Measurements from ENCODE around the gene RHEX. TPM values are rescaled to one million over a fixed set of nuclear protein-coding genes. Genes with fewer than 3 reads are reported as not detected.
"Not testable (repeated sequence)": the region's sequence is repeated elsewhere in the genome, so short reads cannot be mapped to it uniquely, and the experiment has no call there.

The RHEX gene
- total RNA-seq, 1 donor from 2014 or later: 27.1 TPM

DNA sequence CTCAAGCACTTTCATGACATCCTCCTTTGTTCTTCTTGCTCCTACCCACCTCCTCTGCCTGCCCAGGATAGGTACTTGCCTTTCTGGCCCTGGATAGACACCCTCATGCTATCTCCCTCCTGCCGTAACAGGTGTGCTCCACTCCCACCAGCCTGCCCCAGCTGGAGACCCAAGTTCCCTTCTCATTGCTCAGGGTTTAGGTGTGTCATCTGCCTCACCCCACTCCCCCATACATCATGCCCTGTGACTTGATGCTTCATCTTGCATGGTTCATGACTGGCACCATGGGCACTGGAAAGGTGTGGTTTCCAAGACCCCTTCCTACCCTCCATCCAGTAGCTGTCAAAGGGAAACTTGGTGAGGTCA lies 5.9 kb downstream of the RHEX start:
- no peak for DNase-seq (ENCODE audit: low spot score)

DNA sequence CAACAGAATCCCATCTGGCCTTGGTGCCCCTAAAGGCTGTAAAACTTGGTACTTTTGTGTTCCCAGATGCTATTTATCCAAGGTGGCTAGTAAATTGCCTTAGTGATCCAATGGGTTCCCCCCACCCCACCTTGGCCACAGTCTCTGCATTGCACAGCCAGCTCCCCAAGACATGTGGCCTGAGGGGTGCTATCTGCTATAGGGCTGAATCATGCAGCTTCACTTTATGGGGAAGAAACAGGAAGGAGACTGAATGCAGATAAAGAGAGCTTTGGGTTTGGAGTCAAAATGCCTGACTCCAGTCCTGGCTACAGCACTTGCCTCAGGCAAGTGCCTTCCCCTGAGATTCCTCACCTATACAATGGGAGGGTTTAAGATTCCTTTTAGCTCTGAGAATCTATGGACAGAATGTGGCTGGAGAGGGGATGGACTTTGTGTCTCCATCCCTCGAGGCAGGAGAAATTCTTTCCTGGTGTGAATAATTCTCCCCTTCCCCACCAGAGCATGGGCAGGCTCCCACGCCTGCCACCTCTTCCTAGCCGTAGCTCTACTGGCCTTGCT lies 6.5 kb downstream of the RHEX start:
- no peak for DNase-seq (ENCODE audit: low spot score)

DNA sequence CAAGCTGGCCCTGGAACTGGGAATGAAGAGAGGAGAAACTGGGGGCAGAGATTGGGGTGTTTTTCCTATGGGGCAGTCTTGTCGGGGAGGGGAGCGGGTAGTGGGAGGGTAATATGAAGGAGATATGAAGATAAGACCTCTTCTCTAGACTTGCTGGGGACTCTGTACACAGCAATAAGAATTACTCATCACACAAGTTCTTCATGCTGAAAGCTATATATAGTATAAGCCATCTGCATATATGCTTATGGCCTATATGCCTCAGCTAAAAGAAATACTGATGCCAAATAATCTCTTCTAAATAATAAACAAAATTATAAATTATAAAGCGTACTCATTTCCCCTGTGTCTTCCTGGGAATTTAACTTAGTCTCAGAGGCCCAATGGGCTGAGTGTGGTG lies 7.9 kb downstream of the RHEX start:
- DNase-seq (ENCODE audit: low spot score): no peak

DNA sequence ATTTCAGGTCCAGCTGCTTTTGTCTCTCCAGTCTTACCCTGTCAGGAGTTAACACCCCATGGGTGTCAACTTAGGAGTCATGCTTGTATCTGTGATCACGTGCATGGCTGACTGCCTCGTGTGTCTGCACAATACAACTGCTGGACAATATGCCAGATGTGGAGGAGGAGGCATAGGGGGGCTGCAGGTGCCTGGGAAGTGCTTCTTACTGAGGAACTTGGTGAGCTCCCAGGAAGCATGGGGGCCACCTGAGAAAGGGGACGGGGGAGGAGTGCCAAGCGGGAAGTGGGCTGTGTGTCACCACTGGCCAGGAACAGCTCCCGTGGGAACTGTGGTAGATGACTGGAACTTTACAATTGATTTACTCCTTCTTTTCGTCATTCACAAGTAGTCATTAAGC lies 9.5 kb downstream of the RHEX start:
- no peak for DNase-seq (ENCODE audit: low spot score)

DNA sequence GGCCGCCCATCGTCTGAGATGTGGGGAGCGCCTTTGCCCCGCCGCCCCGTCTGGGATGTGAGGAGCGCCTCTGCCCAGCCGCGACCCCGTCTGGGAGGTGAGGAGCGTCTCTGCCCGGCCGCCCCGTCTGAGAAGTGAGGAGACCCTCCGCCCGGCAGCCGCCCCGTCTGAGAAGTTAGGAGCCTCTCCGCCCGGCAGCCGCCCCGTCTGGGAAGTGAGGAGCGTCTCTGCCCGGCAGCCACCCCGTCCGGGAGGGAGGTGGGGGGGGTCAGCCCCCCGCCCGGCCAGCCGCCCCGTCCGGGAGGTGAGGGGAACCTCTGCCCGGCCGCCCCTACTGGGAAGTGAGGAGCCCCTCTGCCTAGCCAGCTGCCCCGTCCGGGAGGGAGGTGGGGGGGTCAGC lies 11.0 kb downstream of the RHEX start:
- not testable (repeated sequence) for DNase-seq (ENCODE audit: low spot score)

DNA sequence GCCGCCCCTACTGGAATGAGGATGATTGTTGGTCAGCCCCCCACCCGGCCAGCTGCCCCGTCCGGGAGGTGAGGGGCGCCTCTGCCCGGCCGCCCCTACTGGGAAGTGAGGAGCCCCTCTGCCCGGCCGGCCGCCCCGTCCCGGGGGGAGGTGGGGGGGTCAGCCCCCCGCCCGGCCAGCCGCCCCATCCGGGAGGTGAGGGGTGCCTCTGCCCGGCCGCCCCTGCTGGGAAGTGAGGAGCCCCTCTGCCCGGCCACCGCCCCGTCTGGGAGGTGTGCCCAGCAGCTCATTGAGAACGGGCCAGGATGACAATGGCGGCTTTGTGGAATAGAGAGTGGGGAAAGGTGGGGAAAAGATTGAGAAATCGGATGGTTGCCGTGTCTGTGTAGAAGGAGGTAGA lies 11.5 kb downstream of the RHEX start:
- not testable (repeated sequence) for DNase-seq (ENCODE audit: low spot score)

DNA sequence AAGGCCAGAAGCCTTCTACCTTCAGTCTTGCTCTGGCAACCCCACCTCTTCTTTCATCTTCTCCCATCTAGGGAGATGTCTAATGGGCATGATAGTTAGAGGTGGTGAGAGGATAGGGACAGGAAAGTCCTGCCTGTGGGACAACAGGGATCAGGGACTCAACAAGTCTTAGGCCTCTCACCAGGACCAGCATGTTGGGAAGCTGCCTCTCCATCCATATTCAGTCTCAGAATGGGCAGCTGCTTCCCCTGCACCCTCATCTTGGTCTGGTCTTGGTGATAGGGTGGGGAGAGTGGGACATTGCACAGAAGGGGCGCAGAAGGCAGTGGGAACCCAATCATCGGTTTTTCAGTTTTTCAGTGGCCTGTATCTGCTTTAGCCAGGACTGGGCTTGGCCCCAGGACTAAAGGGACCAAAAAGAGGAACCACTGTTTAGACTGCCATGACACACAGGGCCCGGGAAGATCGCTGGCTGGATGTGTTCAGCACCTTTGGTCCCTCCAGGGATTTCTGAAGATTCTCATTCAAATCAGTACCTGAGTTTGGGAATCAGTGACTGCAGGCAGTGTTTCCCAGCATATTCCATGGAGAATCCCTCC lies 12.7 kb downstream of the RHEX start:
- no peak for DNase-seq (ENCODE audit: low spot score)

DNA sequence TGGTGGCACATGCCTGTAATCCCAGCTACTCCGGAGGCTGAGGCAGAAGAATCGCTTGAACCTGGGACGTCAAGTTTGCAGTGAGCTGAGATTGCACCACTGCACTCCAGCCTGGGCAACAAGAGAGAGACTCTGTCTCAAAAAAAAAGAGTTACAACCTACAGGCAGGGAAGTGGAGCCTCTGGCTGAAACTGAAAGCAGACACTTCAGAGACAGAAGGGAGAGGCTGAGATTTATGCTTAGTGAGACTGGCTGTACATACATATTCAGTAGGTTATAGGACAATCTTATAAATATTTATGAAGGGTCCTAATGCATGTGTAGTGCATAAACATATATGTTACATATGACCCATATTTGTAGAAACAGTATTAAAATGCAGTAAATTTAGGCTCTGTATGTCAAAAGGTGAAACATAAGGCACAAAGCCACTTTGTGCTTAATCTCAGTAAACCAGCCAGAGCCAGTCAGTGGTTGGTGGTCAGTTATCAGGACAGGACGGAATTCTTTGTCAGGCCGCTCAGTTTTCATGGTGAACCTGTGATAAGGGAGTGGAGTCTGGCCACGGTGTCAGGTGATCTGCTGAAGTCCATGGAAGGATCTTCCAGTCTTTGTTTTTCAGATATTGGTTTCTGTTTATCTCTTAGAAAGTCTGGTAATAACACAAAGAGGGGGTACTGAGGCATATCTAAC lies 13.7 kb downstream of the RHEX start:
- no peak for DNase-seq (ENCODE audit: low spot score)

DNA sequence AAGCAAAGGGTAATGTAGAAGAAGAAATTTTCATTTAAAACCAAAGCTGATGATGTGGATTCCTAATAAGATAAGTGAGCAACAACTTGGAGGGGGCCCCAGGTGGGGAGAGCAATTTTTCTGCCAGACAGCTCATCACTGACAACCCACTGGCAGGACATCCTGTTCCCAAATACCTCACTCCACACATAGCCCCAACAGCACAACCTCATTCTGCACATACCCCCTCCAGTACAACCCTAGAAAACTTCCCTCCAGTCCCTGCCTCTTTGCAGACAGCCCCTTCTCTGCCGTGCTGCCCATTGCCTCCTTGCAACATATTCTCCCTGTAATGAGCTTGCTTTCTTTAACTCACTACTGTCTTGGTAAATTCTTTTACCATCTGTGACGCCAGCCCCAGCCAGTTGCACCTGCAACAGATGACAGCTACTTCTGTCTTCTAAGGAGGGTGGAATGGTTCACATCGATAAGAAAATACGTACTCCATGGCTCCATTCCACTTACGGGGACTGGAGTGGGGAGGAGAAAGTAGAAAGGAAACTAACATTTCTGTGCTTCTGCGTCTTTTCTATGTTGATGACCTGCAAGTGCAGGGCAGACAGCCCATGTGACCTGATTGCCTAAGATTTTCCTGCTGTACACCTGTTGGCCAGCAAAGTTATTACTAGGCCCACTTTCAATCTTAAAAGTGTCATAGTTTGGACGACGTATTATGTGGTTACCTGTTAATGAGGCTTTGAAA lies 14.7 kb downstream of the RHEX start:
- no peak for DNase-seq (ENCODE audit: low spot score)

DNA sequence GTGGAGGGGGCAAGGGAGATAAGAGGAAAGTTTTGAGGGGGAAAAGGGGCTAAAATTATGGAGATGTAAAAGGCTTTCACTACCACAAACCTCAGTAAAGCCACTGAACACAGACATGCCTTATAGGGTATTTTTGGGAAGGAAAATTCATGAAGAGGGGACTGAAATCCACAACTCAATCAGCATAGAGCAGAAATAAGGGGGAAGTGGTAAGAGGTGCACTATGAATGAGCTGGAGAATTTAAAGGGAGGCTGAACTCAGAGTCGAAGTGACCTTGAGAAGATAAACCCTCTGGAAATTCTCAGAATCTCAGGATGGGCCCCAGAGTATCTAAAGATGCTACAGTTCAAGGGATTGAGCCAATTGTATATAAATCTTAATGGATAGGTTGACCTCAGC lies 15.3 kb downstream of the RHEX start:
- no peak for DNase-seq (ENCODE audit: low spot score)

DNA sequence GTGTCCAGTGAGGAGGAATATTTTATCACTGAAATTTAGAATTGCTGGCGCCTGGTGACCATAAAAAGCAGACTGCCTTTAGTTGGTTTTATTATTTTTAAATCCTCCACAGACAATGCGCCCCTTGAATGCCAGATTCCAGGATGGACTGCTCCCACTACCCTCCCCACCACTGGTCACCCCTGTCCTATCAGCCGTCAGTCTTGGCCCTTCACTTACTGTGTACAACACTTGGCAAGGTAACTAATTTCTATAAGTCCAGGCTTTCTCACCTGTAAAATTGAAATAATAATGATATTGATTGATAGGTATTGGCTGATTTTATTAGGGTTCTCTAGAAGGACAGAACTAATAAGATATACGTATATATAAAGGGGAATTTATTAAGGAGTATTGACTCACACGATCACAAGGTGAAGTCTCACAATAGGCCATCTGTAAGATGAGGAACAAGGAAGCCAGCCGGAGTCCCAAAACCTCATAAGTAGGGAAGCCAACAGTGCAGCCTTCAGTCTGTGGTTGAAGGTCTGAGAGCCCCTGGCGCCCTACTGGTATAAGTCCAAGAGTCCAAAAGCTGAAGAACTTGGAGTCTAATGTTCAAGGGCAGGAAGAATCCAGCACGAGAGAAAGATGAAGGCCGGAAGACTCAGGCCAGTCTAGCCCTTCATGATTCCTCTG lies 17.8 kb downstream of the RHEX start:
- no peak for DNase-seq (ENCODE audit: low spot score)

DNA sequence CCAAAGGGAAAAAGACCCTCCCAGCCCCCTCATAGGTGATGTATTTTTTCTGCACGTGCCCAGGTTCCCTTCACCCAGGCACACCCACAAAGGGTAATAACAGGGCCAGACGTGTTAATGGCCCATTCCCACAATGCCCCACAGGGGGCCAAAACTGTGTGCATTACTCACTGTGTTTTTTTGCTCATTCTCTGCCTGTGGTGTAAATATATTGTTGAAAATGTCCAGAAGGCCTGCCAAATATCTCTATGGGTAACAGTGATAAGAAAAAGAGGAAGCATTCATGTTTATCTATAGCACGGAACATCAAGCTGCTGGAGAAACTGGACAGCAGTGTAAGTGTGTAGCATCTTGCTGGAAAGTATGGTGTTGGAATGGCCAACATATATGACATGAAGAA lies 21.9 kb downstream of the RHEX start:
- no peak for DNase-seq (ENCODE audit: low spot score)

DNA sequence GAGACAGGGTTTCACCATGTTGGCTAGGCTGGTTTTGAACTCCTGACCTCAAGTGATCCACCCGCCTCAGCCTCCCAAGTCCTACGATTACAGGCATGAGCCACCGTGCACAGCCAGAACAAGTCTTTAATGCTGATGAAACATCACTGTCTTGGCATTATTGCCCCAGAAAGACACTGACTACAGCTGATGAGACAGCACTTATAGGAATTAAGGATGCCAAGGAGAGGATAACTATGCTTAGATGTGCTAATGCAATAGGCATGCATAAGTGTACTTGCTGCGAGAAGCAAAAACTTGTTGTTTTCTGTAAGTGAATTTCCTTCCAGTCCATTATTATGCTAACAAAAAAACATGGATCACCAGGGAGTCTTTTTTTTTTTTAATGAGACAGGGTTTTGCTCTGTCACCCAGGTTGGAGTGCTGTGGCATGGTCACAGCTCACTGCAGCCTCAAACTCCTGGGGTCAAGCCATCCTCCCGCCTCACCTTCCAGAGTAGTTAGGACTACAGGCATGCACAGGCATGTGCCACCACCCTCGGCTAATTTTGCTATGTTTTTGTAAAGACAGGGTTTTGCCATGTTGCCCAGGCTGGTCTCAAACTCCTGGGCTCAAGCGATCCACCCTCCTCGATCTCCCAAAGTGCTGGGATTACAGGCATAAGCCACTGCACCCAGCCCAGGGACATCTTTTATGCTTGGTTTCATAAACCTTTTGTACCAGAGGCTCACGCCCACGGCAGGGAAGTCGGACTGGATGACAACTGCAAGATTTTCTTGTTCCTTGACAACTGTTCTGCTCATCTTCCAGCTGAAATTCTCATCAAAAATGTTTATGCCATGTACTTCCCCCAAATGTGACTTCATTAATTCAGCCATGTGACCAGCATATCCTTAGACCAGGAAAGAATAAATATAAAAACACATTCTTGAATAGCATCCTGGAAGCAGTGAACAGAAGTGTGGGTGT lies 23.1 kb downstream of the RHEX start:
- no peak for DNase-seq (ENCODE audit: low spot score)

DNA sequence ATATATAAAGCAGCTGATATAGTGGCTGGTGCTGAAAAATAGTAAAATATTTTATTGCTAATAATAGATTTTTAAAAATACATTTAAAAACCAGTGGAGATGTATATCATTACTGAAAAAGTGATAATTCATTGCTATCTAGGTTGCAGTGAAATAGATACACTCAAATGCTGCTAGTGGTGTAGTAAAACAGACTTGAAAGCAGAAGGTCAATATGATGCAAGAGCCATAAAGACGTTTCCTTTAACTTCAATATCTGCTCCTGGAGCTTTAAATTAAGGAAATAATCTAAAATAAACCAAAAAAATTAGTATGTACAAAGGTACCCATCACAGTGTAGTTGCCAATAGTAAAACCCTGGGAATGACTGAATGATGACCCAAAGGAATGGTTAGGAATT lies 26.2 kb downstream of the RHEX start:
- DNase-seq (ENCODE audit: low spot score): no peak

DNA sequence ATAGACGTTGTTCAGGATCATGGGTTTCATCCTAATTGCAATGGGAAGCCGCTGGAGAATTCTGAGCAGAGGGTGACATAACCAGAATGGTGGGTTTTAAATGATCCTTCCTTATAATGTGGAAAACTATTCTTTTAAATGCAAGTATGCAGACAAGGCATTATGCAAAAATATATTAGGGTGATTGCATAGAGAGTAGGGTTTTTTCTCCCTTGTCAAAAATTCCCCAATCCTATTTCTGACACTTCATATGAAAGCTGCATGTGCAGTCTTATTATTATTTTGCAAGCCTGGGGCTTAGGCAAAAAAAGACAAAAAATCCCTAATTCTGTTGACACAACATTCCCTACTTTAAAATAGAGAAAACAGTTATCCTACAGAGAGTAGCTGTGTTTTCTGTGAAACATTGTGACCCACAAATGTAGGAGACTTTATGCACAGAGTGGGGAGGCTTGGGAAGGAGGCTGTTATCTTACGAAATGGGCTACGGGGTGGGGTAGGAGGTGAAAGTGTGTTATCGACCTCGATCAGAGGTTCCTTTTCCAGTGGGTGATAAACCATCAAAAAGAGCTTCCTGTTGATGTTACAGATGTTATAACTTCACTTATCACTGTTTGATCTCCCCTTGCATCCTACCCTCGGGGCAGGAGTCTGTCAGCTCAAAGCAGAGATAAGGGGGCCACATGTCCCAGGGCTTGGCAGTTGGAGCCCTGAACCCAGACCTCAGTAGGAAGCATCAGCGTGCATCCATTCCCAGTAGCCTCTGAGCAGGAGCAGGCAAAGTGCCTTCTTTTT lies 27.2 kb downstream of the RHEX start:
- DNase-seq (ENCODE audit: low spot score): no peak

DNA sequence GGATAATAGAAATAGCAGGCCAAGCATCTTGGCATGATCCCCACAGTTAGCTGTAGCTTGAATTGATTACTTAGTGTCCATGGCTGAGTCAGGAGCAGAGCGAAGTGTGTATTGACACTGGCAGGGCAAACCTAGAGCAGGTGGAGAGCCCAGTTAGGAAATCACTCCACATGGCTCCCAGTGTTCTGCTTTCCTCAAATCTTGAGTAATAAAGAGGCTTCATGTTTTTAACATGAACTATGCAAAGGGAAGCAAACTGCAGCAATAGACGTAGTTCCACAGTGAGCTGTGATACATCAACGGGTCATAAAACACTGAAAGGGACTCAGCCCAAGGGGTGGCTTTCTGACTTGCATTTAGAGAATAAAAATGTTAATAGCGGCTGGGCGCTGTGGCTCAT lies 28.9 kb downstream of the RHEX start:
- no peak for DNase-seq (ENCODE audit: low spot score)

DNA sequence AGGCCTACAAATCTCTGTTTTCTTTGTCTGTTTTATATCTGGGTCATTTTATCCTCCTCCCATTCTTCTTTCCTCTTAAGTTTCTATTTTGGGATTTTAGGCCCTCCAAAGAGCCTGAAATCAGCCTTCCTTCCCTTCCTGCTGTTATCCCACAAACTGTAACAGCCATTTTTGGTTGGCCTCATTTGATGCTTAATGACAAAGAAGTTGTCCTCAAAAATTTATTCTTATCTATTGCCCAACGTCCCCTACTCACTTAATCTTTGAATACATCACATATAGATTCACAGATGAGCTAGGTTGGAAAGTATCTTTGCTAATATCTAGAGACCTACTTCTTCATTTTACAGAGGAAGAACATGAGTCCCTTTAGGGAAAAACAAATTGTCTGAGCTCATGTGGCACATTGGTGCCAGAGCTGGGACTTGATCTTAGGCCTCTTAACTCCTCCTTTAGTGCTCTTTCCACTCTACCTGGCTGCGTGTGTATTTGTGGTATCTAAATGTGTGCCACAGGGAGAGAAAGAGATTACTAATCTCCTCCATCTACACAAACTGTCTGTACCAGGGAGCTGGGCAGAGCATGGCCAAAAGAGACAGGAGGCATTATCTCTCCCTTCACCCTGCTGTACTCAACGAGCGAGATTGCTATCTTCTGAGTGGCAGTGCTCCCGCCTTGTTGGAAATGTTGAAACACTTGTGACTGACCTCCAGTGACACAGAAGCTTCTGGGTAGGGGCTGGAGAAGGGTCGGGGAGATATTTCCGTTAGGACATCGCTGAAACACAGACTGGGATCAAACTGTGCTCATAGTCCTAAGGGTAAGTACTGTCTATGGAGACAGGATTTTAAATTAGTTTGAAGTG lies 30.1 kb downstream of the RHEX start:
- DNase-seq (ENCODE audit: low spot score): no peak

DNA sequence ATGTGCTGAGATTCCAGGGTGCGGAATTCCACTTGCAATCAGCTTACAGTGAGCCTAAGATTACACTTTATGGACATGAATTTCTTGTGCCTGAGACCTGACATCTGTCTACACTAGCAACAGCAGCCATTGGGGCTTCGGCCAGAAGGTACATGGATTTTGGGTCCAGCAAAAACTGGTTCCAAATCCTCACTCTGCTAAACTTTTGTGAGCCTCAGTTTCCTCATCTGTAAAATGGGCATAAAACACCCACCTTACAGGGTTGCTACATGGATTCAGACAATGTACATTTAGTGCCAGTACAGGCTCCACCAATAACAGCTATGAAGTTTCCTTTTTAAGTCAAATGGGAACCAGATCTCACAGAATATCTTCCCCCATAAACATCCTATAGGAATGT lies 30.8 kb downstream of the RHEX start:
- DNase-seq (ENCODE audit: low spot score): no peak

DNA sequence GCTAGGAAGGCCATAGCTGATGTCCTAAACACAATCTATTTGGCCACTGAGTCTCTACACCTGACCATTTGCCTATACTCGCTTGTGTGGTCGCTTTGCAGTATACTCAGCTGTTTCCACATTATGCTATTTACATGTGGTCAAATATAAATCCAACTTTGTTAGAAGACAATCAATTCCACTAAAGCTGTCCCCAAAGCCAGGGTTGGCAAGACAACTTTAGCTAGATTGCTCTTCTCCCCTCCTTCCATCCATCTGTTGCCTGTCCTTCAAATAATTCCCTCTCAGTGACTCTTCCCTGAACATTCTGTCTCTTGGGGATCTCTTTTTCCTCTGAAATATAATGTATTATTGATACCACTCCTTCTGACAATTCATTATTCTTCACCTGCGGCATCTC lies 34.1 kb downstream of the RHEX start:
- DNase-seq (ENCODE audit: low spot score): no peak

Measured in ureter (tissue), 1 donor.